Thyroid gland (tissue), 4 donors: ENCODE results near the gene PRDM2.

Experiments used
- POLR2A ChIP-seq, 2 donors: fragments of 450-650 bp; IDR thresholded peaks; one replicate each; pipeline ENCODE4 v1.6.1; 2017; ENCODE audit warnings: antibody characterized with exemption in 2 of 2, mild to moderate bottlenecking in 2 of 2, moderate library complexity in 1 of 2
- TF ChIP-seq, protein P1 (sequence below), 6 experiments: fragments of 200-600 bp in 3 of 6; fragments of 450-650 bp in 3 of 6; sonication (generic) in 3 of 6; IDR thresholded peaks; one replicate each; pipeline ENCODE4 v1.5.1; 2016 to 2019; ENCODE audit warnings: antibody characterized with exemption in 6 of 6, mild to moderate bottlenecking in 2 of 6, inconsistent platforms in 1 of 6, moderate library complexity in 1 of 6

DNA sequence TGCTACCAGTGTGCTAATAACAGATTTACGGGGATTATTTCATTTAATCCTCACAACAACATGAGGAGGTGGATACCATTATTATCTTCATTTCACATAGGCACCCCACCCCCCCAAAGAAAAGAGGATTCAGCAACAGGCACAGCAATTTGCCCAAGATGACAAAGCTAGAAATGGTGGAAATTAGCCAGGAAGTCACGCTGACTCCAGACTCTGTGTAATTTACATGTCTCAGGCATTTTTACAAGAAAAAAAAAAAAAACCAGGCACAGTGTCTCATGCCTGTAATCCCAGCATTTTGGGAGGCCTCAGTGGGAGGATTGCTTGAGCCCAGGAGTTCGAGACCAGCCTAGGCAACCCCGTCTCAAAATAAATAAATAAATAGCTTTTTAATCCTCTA lies 37.5 kb upstream of the PRDM2 start:
- no peak for TF ChIP-seq POLR2A (IDR thresholded peaks at IDR 0.05)
- TF ChIP-seq, protein P1, sequence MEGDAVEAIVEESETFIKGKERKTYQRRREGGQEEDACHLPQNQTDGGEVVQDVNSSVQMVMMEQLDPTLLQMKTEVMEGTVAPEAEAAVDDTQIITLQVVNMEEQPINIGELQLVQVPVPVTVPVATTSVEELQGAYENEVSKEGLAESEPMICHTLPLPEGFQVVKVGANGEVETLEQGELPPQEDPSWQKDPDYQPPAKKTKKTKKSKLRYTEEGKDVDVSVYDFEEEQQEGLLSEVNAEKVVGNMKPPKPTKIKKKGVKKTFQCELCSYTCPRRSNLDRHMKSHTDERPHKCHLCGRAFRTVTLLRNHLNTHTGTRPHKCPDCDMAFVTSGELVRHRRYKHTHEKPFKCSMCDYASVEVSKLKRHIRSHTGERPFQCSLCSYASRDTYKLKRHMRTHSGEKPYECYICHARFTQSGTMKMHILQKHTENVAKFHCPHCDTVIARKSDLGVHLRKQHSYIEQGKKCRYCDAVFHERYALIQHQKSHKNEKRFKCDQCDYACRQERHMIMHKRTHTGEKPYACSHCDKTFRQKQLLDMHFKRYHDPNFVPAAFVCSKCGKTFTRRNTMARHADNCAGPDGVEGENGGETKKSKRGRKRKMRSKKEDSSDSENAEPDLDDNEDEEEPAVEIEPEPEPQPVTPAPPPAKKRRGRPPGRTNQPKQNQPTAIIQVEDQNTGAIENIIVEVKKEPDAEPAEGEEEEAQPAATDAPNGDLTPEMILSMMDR (IDR thresholded peaks at IDR 0.05) = no peak
